DMS79 treated with DMSO at 0.1 percent for 48 hours (cell line): ENCODE data around the gene SMTN.
"Not testable (repeated sequence)": the region's sequence is repeated elsewhere in the genome, so short reads cannot be mapped to it uniquely, and the experiment has no call there.

ENCODE experiments used
- DNase-seq: peaks from one replicate; lab custom pipeline; 2025; lab: John Stamatoyannopoulos, UW

The SMTN gene

GRCh38 chr22:31090217-31091085 lies 9.3 kb downstream of the SMTN start:
- no peak for DNase-seq

GRCh38 chr22:31091106-31091975 lies 10.2 kb downstream of the SMTN start:
- no peak for DNase-seq

- no peak for DNase-seq
Measured at GRCh38 chr22:31092161-31092560, 11.0 kb downstream of the SMTN start.

- no peak for DNase-seq
Measured at GRCh38 chr22:31093086-31093850, 12.2 kb downstream of the SMTN start.

- no peak for DNase-seq
Measured at GRCh38 chr22:31094021-31094551, 13.0 kb downstream of the SMTN start.

GRCh38 chr22:31094741-31095140 lies 13.6 kb downstream of the SMTN start:
- no peak for DNase-seq

- no peak for DNase-seq
Measured at GRCh38 chr22:31095637-31096249, 14.6 kb downstream of the SMTN start.

- DNase-seq: no peak
Measured at GRCh38 chr22:31096657-31097279, 15.7 kb downstream of the SMTN start.

DNA sequence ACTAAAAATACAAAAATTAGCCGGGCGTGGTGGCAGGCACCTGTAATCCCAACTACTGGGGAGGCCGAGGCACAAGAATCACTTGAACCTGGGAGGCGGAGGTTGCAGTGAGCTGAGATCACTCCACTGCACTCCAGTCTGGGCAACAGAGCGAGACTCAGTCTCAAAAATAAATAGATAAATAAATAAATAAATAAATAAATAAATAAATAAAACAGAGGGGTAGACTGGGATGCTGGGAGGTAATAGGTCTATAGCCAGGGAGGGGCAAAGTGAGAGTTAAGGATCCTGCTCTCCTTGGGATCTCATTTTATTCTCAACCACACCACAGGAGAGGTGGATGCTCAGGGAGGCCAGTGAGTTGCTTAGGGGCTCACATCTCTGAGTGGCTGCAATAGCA lies 16.4 kb downstream of the SMTN start:
- not testable (repeated sequence) for DNase-seq

DNA sequence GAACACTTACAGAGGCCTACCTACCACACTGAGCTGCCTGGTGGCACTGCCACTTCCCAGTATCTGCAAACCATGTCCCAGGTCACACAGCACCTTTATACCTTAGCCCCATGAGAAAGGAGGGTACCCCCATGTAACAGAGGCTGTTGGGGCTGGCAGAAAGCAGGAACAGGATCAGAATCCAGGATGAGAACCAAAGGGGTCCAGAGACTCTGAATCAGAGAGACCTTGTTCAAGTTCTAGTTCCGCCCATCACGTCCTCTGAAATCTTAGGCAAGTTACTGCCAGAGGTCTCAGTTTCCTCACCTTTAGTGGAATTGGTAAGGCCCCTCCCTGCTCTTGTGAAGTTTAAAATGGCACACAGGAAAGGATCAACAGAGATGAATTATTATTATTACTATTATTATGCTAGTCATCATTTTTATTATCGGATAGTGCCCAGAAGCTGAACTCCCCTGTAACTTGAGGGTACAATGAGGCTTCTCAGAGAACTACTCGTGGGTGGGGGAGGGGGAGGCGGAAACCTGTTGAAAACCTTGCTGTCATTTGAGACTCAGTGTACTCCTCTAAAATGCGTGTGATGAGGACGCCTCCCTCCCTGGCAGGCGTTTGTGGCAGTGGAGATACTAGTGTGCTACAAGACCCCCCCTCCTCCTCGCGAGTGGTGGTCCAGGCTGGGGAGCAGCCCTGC lies 17.0 kb downstream of the SMTN start:
- no peak for DNase-seq

DNA sequence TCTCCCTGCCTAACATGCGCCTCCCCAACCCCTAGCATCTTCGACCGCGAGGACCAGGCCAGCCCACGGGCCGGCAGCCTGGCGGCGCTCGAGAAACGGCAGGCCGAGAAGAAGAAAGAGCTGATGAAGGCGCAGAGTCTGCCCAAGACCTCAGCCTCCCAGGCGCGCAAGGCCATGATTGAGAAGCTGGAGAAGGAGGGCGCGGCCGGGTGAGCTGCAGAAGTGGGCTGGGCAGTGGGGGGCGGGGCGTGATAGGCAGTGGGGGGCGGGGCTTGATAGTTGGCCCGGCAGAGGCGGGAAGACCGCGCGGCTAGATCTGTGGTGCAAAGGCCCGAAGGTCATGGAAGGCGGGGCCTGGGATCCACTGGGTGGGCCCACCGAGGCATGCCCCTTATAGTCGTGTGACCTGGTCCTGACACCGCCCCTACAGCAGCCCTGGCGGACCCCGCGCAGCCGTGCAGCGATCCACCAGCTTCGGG lies 17.6 kb downstream of the SMTN start:
- DNase-seq: no peak

DNA sequence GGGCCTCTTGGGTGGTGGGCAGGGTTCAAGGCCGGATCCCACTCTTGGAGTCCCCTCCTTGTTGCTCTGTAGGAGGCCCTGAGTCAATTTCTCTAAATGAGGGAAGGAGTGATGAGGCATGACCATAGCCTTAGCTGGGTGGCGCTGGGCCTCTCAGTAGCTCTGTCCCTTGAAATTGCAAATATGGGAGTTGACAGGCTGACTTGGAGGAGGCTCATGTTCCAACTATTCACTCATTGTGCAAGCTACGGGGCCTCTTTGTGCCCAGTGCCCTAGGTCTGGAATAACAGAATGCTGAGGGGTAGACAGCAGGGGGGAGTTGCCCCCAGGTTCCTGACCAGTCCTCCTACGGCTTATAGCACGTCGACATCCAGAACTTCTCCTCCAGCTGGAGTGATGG lies 18.3 kb downstream of the SMTN start:
- no peak for DNase-seq

GRCh38 chr22:31099841-31100761 lies 19.0 kb downstream of the SMTN start:
- no peak for DNase-seq

GRCh38 chr22:31100762-31101525 lies 19.8 kb downstream of the SMTN start:
- no peak for DNase-seq

GRCh38 chr22:31102441-31103081 lies 21.4 kb downstream of the SMTN start:
- no peak for DNase-seq

- no peak for DNase-seq
Measured at GRCh38 chr22:31103111-31103510, 22.0 kb downstream of the SMTN start.

GRCh38 chr22:31103899-31104694 lies 23.0 kb downstream of the SMTN start:
- no peak for DNase-seq
